K562 (cell line): ENCODE data around the gene BLOC1S3. TPM values are rescaled to one million over a fixed set of nuclear protein-coding genes. Genes with fewer than 3 reads are reported as not detected.
A peak's percentile ranks its signal among the peaks of the same experiment; 100 is the strongest.

Experiments
- ATAC-seq: fragments of 200-7000 bp; cut with Tn5 transposase; 3 replicates; pipeline ENCODE4 v1.9.1; 2020; ENCODE audit warnings: moderate library complexity
- BruUV-seq: library from RNA; stranded (reverse); fragments of 400-500 nt; replicated peaks from 2 replicates; lab custom pipeline; 2021; lab: Mats Ljungman, UMichigan
- CTCF ChIA-PET: fragments of 300-600 bp; formaldehyde crosslinking; extraction: SDS; loops from one replicate; lab custom pipeline; 2021; ENCODE audit warnings: low intra/inter-chr PET ratio; lab: Yijun Ruan, JAX
- POLR2A ChIA-PET: fragments of 300-600, 350-650 bp; sonication (Branson Sonifier 250); formaldehyde crosslinking; extraction: SDS; loops from one replicate; lab custom pipeline; 2021; ENCODE audit warnings: antibody characterized with exemption, inconsistent platforms; lab: Yijun Ruan, JAX
- DNase-seq, 4 experiments: peaks; one replicate each; pipeline versions ENCODE4 v3.0.0 to v3.0.0-alpha.2; 2011 to 2018; ENCODE audit warnings: low spot score in 3 of 4, mixed read lengths in 3 of 4; ENCODE audit errors: extremely low read depth in 1 of 4
- FAIRE-seq: peaks from 2 replicates; lab custom pipeline; 2011; peaks lifted over from hg19 to GRCh38; lab: Jason Lieb, UNC
- H2AFZ ChIP-seq: 2 replicates; pipeline ENCODE4 v1.6.0; 2011; ENCODE audit warnings: low read depth, low read length, control low read depth, inconsistent platforms
- H3K27ac ChIP-seq: fragments of 200-600 bp; 3 replicates; pipeline ENCODE4 v1.8.0; 2011; ENCODE audit warnings: low read depth, mild to moderate bottlenecking, control low read depth, inconsistent platforms, low read length, moderate library complexity, mixed read lengths; ENCODE audit errors: extremely low read depth
- H3K27me3 ChIP-seq, 2 experiments: fragments of 300-600 bp in 1 of 2; 2 replicates in 1 of 2; 3 replicates in 1 of 2; pipeline versions ENCODE4 v1.6.0 to v1.8.0; 2011; ENCODE audit warnings: inconsistent platforms in 2 of 2, low read length in 2 of 2, mild to moderate bottlenecking in 1 of 2, mixed read lengths in 1 of 2, moderate library complexity in 1 of 2; ENCODE audit not compliant: control insufficient read depth in 2 of 2, insufficient read depth in 2 of 2
- H3K36me3 ChIP-seq: fragments of 300-600 bp; 3 replicates; pipeline ENCODE4 v1.8.0; 2011; ENCODE audit warnings: mild to moderate bottlenecking, low read length, inconsistent platforms; ENCODE audit not compliant: control insufficient read depth, insufficient read depth
- H3K4me1 ChIP-seq, 2 experiments: fragments of 200-600 bp in 1 of 2; replicated peaks in 1 of 2; 2 replicates in 1 of 2; 3 replicates in 1 of 2; pipeline versions ENCODE4 v1.5.1 to v1.8.0; 2011; ENCODE audit warnings: inconsistent platforms in 2 of 2, low read length in 2 of 2, mild to moderate bottlenecking in 1 of 2, mixed read lengths in 1 of 2, moderate library complexity in 1 of 2; ENCODE audit not compliant: control insufficient read depth in 2 of 2, insufficient read depth in 2 of 2
- H3K4me2 ChIP-seq: 2 replicates; pipeline ENCODE4 v1.6.1; 2011; ENCODE audit warnings: low read length, control low read depth, inconsistent platforms, mixed read lengths; ENCODE audit not compliant: insufficient read depth
- H3K4me3 ChIP-seq: fragments of 200-600 bp; sonication (generic), shearing (Covaris generic); 2 replicates; pipeline ENCODE4 v1.5.1; 2016; ENCODE audit warnings: control low read depth, inconsistent platforms
- H3K79me2 ChIP-seq: fragments of 200-600 bp; 3 replicates; pipeline ENCODE4 v1.8.0; 2011; ENCODE audit warnings: low read length, inconsistent platforms; ENCODE audit not compliant: control insufficient read depth, insufficient read depth
- H3K9ac ChIP-seq, 2 experiments: 2 replicates each; pipeline versions ENCODE4 v1.6.0 to v1.6.1; 2011; ENCODE audit warnings: low read depth in 2 of 2, low read length in 2 of 2, control low read depth in 1 of 2, inconsistent platforms in 1 of 2, mild to moderate bottlenecking in 1 of 2, mixed read lengths in 1 of 2; ENCODE audit not compliant: insufficient read depth in 1 of 2
- H3K9me1 ChIP-seq: one replicate; pipeline ENCODE4 v1.6.0; 2011; ENCODE audit warnings: inconsistent platforms, mild to moderate bottlenecking, low read length, moderate library complexity; ENCODE audit not compliant: control insufficient read depth, insufficient read depth
- H3K9me3 ChIP-seq: replicated peaks from 2 replicates; pipeline ENCODE4 v1.5.1; 2011; ENCODE audit warnings: low read depth, low read length, inconsistent platforms; ENCODE audit not compliant: control insufficient read depth, insufficient read depth
- H4K20me1 ChIP-seq: replicated peaks from 2 replicates; pipeline ENCODE4 v1.6.1; 2011; ENCODE audit warnings: low read length, inconsistent platforms, mixed read lengths; ENCODE audit not compliant: control insufficient read depth, insufficient read depth
- CCNT2 ChIP-seq: IDR thresholded peaks from 2 replicates; pipeline ENCODE4 v1.6.1; 2011; ENCODE audit warnings: borderline replicate concordance, low read depth, mild to moderate bottlenecking, moderate library complexity, mixed read lengths, low read length; ENCODE audit not compliant: insufficient read length; ENCODE audit errors: extremely low read depth
- FIP1L1 ChIP-seq: fragments of 200-400 bp; formaldehyde crosslinking; IDR thresholded peaks from 2 replicates; pipeline ENCODE4 v1.6.1; 2018; ENCODE audit warnings: mild to moderate bottlenecking, low read depth, low read length; ENCODE audit not compliant: poor library complexity, severe bottlenecking
- L3MBTL2 ChIP-seq: fragments of 450-650 bp; IDR thresholded peaks from 2 replicates; pipeline ENCODE4 v1.6.1; 2016; ENCODE audit warnings: mild to moderate bottlenecking, moderate library complexity
- NRF1 ChIP-seq, 2 experiments: fragments of 450-650 bp; IDR thresholded peaks in 1 of 2; conservative IDR thresholded peaks in 1 of 2; 2 replicates each; pipeline ENCODE4 v1.6.1; 2014; ENCODE audit warnings: mild to moderate bottlenecking in 2 of 2
- PKNOX1 ChIP-seq: fragments of 450-650 bp; IDR thresholded peaks from 2 replicates; pipeline ENCODE4 v1.6.1; 2016
- PRPF4 ChIP-seq: fragments of 200-400 bp; formaldehyde crosslinking; IDR thresholded peaks from one replicate; pipeline ENCODE4 v1.6.1; 2017; ENCODE audit warnings: low read length, low read depth, mild to moderate bottlenecking; ENCODE audit not compliant: insufficient read depth, poor library complexity, severe bottlenecking
- RREB1 ChIP-seq: fragments of 250-450 bp; sonication (Bioruptor Pico); IDR thresholded peaks from 2 replicates; pipeline ENCODE4 v1.4.0; 2020
- SIN3A ChIP-seq, 2 experiments: fragments of 150-350 bp in 1 of 2; IDR thresholded peaks; 2 replicates each; pipeline ENCODE4 v1.6.1; 2011 to 2016; ENCODE audit warnings: borderline replicate concordance in 2 of 2, low read depth in 2 of 2, low read length in 2 of 2, mild to moderate bottlenecking in 2 of 2, moderate library complexity in 2 of 2; ENCODE audit not compliant: control insufficient read depth in 1 of 2
- ZNF239 ChIP-seq: fragments of 250-450 bp; sonication (Bioruptor Pico); IDR thresholded peaks from 2 replicates; pipeline ENCODE4 v1.4.0; 2020; ENCODE audit warnings: mild to moderate bottlenecking
- ZNF282 ChIP-seq: sonication (generic); formaldehyde crosslinking; IDR thresholded peaks from 2 replicates; pipeline ENCODE4 v1.8.1; 2023; ENCODE audit warnings: missing genetic modification reagents
- WGBS: fragments of 100-300 bp; shearing (Covaris generic); methylation state at CpG from one replicate; pipeline ENCODE4 v1.1.6; 2016; ENCODE audit warnings: low coverage, mixed read lengths; ENCODE audit not compliant: insufficient coverage; ENCODE audit errors: missing lambda C conversion rate; 5-methylcytosine and 5-hydroxymethylcytosine counted together
- in situ Hi-C: fragments of 300-500 bp; cut with MboI; formaldehyde crosslinking; loops from 4 replicates; pipeline ENCODE4 v1.15.0; 2018; ENCODE audit warnings: inconsistent platforms, mixed read lengths
- intact Hi-C: fragments of 100-400 bp; cut with micrococcal nuclease; formaldehyde crosslinking; loops from 2 replicates; pipeline ENCODE4 v1.14.2; 2022
- polyA plus RNA-seq, 8 experiments: library from polyadenylated mRNA; depleted of rRNA in 4 of 8; stranded (reverse) in 5 of 8; unstranded in 3 of 8; fragments of >200 nt; fragmentation: Nextera tagmentation in 2 of 8; fragmentation: Illumina TruSeq in 1 of 8; extraction: Ambion mirVana in 2 of 8; extraction: Trizol in 1 of 8; gene quantifications; 2 replicates each; pipeline versions ENCODE4 v1.2.1 to v1.2.3, GENCODE V29; 2011 to 2014; ENCODE audit warnings: inconsistent platforms in 1 of 8, missing spikeins in 1 of 8
- total RNA-seq, 7 experiments: library from RNA; depleted of rRNA in 6 of 7; stranded (reverse); fragments of >200 nt in 6 of 7; fragmentation: Illumina TruSeq in 2 of 7; extraction: Trizol in 2 of 7; gene quantifications; 2 replicates each; pipeline versions ENCODE4 v1.2.1 to v1.2.3, GENCODE V29; 2011 to 2021; ENCODE audit warnings: low replicate concordance in 1 of 7

Gene BLOC1S3
- total and polyA plus RNA-seq, 9 of the 15 experiments (the other 6 are each of a cell fraction or from before 2014, with no cell fraction given) = 3.9 to 20.2 (median 10.4) TPM

DNA sequence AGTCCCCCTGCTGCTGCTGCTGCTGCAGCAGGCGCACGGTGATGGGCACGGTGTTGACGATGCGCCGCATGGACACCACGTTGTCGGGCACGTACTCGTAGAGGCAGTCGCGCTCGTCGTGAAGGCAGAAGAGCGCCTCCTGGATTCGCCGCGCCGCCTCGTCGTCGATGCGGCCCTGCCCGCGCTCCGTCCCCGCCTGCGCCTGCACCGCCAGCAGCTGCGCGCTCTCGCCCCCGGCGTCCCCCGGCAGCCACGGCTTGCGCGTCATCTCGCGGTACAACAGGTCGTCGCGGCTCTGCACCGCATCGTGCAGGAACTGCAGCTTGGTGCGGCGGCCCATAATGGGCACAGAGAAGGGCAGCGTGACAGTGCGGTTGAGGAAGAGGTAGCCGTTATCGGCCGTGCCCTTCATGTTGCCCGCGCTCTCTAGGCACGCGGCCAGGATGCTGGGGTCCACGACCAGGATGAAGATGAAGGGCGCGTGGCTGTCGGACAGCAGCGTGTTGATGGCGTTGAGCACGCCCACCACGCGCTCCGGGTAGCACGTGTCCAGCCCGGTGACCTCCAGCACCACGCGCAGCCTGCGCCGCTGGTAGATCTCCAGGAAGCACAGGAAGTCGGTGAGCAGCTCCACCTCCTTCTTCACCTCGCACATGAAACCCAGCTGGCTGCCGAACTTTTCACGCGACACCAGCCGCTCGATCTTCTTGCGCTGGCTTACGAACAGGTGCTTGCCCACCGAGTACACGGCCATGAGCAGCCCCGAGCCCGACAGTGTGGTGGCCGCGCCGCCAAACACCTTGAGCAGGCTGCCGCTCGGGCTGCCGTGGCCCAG is 25.9 kb upstream of the BLOC1S3 start (continued):
- TF ChIP-seq PKNOX1 (no peak), ZNF239 (no peak), PRPF4 (peak; percentile 16)

- peaks cover 8% of the 10 kb centered on the region for H4K20me1 ChIP-seq
- H3K9me1 ChIP-seq = peaks cover 5% of the 10 kb centered on the region
- CTCF ChIA-PET = no interaction called here
- FAIRE-seq = no peak
- in situ Hi-C loops = no loop called here
- no TSS peak for BruUV-seq
- peak; percentile 62 to 90 (median 78) for DNase-seq
- H2AFZ ChIP-seq = peak overlapping the region; percentile 79
- no peak overlapping the region for H3K27ac ChIP-seq
- 40% methylated on average over 48 of the region's 69 CpGs for WGBS
- no peaks in the 10 kb centered on the region for H3K36me3 ChIP-seq
- intact Hi-C loops = no loop called here
- peaks cover 2 to 6% of the 10 kb centered on the region in 2 experiments; a peak in 1 of 5 replicates for H3K27me3 ChIP-seq
- H3K4me3 ChIP-seq = peak overlapping the region; percentile 18; the same call in 1 of the 2 replicates
- peak overlapping the region; percentile 66 for H3K4me2 ChIP-seq
- H3K9me3 ChIP-seq = no peaks in the 10 kb centered on the region
- peaks cover 15 to 60% of the 10 kb centered on the region in 2 experiments for H3K4me1 ChIP-seq
- ATAC-seq = peak; percentile 73
- POLR2A ChIA-PET = interaction anchor here (0.9 kb wide), 1 partner anchor 158 kb away, joined by 4 read pairs; no protein-coding TSS in a partner anchor
- H3K9ac ChIP-seq = peak overlapping the region; percentile 2 to 88; a peak in 2 of 4 replicates
- no peaks in the 10 kb centered on the region for H3K79me2 ChIP-seq
- TF ChIP-seq L3MBTL2 (peak; percentile 91), ZNF282 (CRISPR knock-in tag) (peak; percentile 73; the same call in 1 of the 2 replicates), CCNT2 (peak; percentile 59), NRF1 (conservative IDR thresholded peaks at IDR 0.05 in 1 of 2, IDR thresholded peaks at IDR 0.05 in 1 of 2) (peak in 1 of 2 experiments; percentile 52; a peak in 3 of 4 replicates), RREB1 (no peak), SIN3A (IDR thresholded peaks at IDR 0.05; ENCODE audit: borderline replicate concordance in 2 of 2, control insufficient read depth in 1 of 2, low read depth in 2 of 2, low read length in 2 of 2) (peak in 1 of 2 experiments; percentile 18; a peak in 1 of 4 replicates), FIP1L1 (peak; percentile 33)
Observed at GRCh38 chr19:45153339-45154063, 25.1 kb upstream of the BLOC1S3 start.
